GM19438 (cell line): ENCODE data around the gene MTAP.

ENCODE experiments used
- ATAC-seq: cut with Tn5 transposase; IDR thresholded peaks from one replicate; pipeline ENCODE4 v1.9.1; 2021; ENCODE audit warnings: low read depth; ENCODE audit not compliant: unreplicated experiment

The MTAP gene

DNA sequence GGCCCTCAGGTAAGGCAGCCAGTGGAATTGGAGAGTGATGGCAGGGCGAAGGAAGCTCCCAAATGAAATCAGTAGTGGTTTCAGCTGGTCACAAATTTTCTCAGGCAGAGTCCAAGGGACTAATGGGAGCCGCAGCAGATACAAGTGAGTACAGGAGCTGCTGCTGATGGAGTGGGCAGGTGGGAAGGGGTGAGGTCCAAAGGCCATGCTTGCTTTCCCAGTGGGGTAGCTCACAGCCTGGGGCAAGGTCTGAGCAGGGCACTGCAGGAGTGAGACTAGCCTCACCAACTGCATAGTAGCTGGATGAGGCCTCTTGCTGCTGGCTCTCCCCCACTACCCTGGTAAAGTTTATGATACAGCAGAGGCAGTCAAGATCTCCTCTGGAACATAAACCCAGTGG, 38.2 kb downstream of the MTAP start:
- ATAC-seq = no peak

DNA sequence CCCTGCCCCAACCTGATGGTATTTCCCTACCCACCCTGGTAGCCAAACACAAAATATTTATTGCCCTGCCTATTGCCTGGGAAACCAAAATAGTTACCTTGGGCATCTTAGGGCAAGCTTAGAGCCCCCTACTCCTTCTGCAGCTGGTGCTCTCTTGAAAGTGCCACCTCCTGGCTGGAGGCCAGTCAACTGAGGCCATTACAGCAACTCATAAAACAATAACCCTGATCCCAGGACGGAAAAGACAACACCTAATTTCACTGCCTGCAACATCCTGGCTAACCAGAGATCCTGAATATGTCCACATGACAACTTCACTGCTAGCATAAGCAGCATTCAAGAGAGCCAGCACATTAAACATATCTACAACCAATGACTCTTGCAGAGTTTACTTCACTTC, 38.7 kb downstream of the MTAP start:
- no peak for ATAC-seq

- no peak for ATAC-seq
These were observed 46.2 kb downstream of the MTAP start for GRCh38 chr9:21848615-21849014.

DNA sequence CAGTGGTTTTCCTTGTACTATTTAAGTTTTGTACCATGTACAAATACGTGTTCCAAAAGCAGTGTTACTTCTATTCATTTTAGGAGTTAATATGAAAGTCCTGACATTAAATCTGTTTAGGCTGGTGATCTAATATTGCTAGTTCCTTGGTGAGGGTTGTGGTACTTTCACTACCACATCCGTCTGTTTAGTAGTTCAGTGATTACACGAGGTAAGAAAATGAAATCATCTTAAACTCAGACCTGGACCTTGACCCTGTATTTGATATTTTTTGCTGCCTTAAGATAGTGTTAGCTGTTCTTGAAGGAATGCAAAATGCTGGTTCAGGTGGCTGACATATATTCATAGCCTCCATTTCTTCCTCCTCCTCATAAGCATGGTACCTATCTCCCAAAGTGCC, 50.3 kb downstream of the MTAP start:
- peak; percentile 96 for ATAC-seq

DNA sequence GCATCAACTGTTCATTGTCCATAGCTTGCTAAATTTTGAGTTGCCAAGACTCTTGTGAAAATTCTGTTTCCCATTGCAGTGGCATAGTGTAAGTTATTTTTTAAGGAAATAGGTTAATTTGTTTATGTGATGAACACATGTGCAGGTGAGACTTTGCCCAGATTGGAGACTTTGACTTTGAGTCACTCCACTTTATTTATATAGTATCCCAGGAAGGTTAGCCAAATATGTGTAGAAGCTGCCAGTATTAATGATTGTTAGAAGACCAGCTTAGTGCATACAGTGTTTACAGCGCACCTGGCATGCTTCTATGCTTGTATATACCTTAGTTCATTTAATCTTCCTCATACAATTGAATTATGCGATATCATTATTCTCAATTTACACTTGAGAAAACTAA, 51.0 kb downstream of the MTAP start:
- no peak for ATAC-seq

- no peak for ATAC-seq
These were observed 51.7 kb downstream of the MTAP start for GRCh38 chr9:21854119-21854518.

GRCh38 chr9:21854594-21854993, 52.2 kb downstream of the MTAP start:
- ATAC-seq = no peak

GRCh38 chr9:21856301-21857094, 54.1 kb downstream of the MTAP start:
- ATAC-seq = no peak

DNA sequence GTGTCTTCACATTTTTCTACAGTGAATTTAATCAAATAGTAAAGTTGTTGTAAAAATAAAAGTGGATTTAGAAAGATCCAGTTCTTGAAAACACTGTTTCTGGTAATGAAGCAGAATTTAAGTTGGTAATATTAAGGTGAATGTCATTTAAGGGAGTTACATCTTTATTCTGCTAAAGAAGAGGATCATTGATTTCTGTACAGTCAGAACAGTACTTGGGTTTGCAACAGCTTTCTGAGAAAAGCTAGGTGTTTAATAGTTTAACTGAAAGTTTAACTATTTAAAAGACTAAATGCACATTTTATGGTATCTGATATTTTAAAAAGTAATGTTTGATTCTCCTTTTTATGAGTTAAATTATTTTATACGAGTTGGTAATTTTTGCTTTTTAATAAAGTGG, 60.4 kb downstream of the MTAP start:
- ATAC-seq = no peak

- no peak for ATAC-seq
These were observed 62.1 kb downstream of the MTAP start for GRCh38 chr9:21864505-21864904.

DNA sequence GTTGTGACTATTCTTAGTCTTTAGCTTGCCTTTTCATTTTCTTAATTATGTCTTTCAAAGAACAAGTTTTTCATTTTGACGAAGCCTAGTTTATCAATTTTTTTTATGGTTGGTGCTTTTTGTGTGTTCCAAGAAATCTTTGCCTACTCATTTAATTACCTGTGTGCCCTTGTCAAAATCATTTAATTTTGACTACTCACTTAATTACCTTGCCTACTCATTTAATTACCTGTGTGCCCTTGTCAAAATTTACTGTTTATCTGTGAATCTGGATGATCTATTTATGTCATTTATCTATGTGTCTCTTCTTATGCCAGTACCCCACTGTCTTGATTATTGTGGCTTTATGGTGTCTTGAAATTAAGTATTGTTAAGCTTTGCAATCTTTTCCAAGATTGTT, 63.9 kb downstream of the MTAP start:
- ATAC-seq = no peak

DNA sequence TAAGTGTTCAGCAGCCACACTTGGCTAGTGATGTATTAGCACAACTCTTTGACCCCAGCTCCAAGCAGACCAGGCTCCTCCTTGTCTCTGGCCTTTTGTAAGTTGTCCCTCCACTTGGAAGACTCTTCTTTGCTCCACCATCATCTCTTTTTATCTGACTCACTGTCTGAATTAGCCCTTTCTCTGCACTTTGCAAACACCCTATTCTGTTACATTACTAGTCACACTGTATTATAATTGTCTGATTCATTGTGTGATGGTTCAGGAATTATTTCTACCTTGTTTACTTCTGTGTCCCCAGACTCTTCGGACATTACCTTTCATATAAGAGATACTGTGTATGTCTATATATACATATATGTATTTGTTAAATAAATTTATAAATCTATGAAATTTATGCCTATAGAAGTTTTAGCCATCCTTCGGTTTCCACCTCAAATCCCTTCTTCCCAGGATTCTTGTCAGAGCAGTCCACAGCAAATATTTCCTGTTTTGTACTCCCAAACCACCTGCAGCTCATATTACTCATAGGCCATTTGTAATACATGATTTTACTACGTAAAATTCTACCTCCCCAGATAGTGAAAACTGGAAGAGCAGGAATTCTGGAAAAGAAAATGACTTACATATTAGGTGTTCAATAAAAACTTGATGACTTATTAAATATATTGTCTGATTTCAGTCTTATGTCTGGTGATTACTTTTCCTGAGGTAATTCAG, 69.0 kb downstream of the MTAP start:
- no peak for ATAC-seq

- no peak for ATAC-seq
These were observed 70.3 kb downstream of the MTAP start for GRCh38 chr9:21872696-21873095.

GRCh38 chr9:21873540-21874221, 71.2 kb downstream of the MTAP start:
- ATAC-seq = no peak

- no peak for ATAC-seq
These were observed 73.5 kb downstream of the MTAP start for GRCh38 chr9:21875893-21876292.

DNA sequence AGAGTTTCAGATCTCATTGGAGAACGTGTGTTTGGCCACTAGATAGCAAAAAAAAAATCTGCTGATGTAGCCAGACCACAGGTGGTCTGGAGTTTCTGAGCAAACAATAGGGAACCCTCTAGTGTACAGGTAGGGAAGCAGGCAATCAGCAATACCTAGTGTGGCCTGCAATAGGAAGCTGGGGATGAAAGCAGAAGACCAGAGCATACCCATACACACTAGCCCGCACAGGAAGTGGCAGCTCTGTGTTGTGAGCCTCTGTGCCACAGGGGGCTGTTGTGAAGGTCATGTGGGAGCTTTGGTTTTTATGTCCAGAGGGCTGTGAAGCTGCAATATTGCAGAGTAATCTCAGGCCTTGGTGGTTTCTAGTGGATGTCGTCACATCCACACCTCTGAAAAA, 81.2 kb downstream of the MTAP start:
- no peak for ATAC-seq

GRCh38 chr9:21889673-21890072, 87.2 kb downstream of the MTAP start:
- no peak for ATAC-seq

- no peak for ATAC-seq
These were observed 88.3 kb downstream of the MTAP start for GRCh38 chr9:21890696-21891095.

DNA sequence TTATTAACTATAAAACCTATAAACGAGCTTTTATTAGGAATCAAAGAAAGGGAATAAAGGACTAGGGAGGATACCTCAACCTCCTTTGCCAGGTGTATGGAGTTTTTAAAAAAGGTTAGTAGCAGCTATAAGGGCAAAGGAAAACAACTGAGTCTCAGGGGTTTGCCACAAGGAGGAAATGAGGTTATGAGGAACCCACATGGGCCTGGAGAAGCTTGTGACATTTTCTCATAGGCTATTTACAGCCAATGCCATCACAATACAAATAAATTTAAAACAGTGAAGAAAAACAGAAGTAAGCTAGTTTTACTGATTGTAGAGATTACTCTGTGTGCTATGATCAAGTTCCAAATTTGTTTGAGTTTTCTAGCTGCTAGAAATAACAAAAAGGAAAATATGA, 99.1 kb downstream of the MTAP start:
- ATAC-seq = no peak

DNA sequence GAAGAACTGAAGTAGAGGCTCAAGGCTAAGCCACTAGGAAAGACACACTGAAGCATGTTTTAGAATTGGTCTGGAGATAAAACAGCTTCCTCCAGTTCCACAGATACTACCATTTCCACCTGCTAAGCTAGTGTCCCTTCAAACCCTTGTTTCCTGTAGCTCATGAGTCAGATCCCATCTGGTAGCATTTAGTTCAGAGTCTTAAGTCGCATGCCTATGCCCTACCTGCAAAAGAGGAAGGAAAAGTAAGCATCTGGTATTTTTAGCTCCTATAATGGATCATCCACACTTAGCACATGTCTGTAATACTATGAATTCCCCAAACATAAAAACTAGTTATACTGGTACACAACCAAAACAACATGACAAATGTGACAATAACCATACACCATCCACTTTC, 99.7 kb downstream of the MTAP start:
- ATAC-seq = peak; percentile 69

DNA sequence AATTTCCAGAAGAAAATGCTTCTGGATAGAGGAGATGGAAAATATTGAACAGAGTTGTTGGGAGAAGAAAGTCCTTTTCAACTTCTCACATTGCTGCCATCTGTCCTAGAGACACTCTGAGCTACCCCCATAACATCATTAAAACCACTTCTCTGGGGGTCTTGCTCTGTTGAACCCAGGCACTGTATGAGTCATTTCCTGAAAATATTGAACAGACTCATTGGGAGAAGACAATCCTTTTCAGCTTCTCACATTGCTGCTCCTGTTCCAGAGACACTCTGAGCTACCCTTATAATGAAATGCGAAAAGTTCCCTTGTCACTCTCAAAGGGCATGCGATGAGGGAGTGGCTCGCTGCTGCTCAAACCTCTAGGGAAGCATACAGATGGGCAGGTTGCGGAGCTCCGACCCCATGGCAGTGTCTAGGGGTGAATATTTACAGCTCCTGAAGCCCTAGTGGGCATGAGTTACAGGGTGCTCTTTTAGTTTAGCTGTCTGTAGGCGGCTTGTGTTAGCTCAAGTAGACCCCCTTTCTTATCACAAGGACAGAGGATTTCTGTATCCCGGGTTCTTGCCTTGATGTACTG, 101.0 kb downstream of the MTAP start:
- no peak for ATAC-seq
